AG04450 (cell line): ENCODE data around the gene PTAR1. TPM values are rescaled to one million over a fixed set of nuclear protein-coding genes. Genes with fewer than 3 reads are reported as not detected.
A peak's percentile ranks its signal among the peaks of the same experiment; 100 is the strongest.

Source experiments
- CTCF ChIA-PET: fragments of 300-600, 350-600 bp; formaldehyde crosslinking; extraction: SDS; loops from one replicate; lab custom pipeline; 2022; ENCODE audit warnings: antibody characterized with exemption, inconsistent platforms; lab: Charles Lee
- POLR2A ChIA-PET: fragments of 350-600 bp; formaldehyde crosslinking; extraction: SDS; loops from one replicate; lab custom pipeline; 2021; ENCODE audit warnings: antibody characterized with exemption, inconsistent platforms; lab: Yijun Ruan, JAX
- DNase-seq: peaks from one replicate; pipeline ENCODE4 v3.0.0-alpha.2; 2011; ENCODE audit warnings: low read depth, low spot score
- H3K27ac ChIP-seq: one replicate; pipeline ENCODE4 v1.5.1; 2012; ENCODE audit warnings: low read depth, low read length, control low read depth
- H3K27me3 ChIP-seq: one replicate; pipeline ENCODE4 v1.6.0; 2012; ENCODE audit warnings: low read length; ENCODE audit not compliant: control insufficient read depth, insufficient read depth
- H3K4me3 ChIP-seq: 2 replicates; pipeline ENCODE4 v1.5.1; 2011; ENCODE audit warnings: mild to moderate bottlenecking, low read depth, low read length, control low read depth
- H3K9me3 ChIP-seq: 2 replicates; pipeline ENCODE4 v1.5.1; 2012; ENCODE audit warnings: low read length; ENCODE audit not compliant: control insufficient read depth, insufficient read depth
- polyA plus RNA-seq: library from polyadenylated mRNA; depleted of rRNA; stranded (reverse); fragments of >200 nt; gene quantifications from 2 replicates; pipeline ENCODE4 v1.2.3, GENCODE V29; 2011
- TF ChIP-seq, protein P1 (sequence below): IDR thresholded peaks from 2 replicates; pipeline ENCODE4 v1.5.1; 2011; ENCODE audit warnings: low read depth, low read length, control low read depth, inconsistent platforms

Gene PTAR1
- polyA plus RNA-seq, 1 experiment = 23.9 TPM

GRCh38 chr9:69674112-69674685 is 85.6 kb downstream of the PTAR1 start:
- ChIA-PET POLR2A (no interaction called here), CTCF (interaction anchor here (0.8 to 2.7 kb wide), 16 partner anchors 11 to 557 kb away, joined by 3 to 26 read pairs (median 5); no protein-coding TSS in a partner anchor)
- no peak for DNase-seq
- no peaks in the 10 kb centered on the region for H3K27me3 ChIP-seq
- no peaks in the 10 kb centered on the region; the same call in 1 of the 2 replicates for H3K9me3 ChIP-seq
- no peak overlapping the region; the same call in 1 of the 2 replicates for H3K4me3 ChIP-seq
- H3K27ac ChIP-seq = no peak overlapping the region
- TF ChIP-seq, protein P1, sequence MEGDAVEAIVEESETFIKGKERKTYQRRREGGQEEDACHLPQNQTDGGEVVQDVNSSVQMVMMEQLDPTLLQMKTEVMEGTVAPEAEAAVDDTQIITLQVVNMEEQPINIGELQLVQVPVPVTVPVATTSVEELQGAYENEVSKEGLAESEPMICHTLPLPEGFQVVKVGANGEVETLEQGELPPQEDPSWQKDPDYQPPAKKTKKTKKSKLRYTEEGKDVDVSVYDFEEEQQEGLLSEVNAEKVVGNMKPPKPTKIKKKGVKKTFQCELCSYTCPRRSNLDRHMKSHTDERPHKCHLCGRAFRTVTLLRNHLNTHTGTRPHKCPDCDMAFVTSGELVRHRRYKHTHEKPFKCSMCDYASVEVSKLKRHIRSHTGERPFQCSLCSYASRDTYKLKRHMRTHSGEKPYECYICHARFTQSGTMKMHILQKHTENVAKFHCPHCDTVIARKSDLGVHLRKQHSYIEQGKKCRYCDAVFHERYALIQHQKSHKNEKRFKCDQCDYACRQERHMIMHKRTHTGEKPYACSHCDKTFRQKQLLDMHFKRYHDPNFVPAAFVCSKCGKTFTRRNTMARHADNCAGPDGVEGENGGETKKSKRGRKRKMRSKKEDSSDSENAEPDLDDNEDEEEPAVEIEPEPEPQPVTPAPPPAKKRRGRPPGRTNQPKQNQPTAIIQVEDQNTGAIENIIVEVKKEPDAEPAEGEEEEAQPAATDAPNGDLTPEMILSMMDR = 0 out of 2 replicates have a peak, but pooled peaks have one; percentile 13

GRCh38 chr9:69673311-69673640 is 86.5 kb downstream of the PTAR1 start:
- CTCF ChIA-PET = interaction anchor here (0.5 to 2.7 kb wide), 39 partner anchors 11 to 594 kb away, joined by 3 to 26 read pairs (median 4); no protein-coding TSS in a partner anchor
- Histone ChIP-seq H3K27ac (no peak overlapping the region), H3K9me3 (no peaks in the 10 kb centered on the region; the same call in 1 of the 2 replicates), H3K27me3 (no peaks in the 10 kb centered on the region), H3K4me3 (peak overlapping the region; percentile 82)
- TF ChIP-seq, protein P1 = no peak
- DNase-seq = no peak
- POLR2A ChIA-PET = interaction anchor here (2.8 kb wide), 1 partner anchor 87 kb away, joined by 13 read pairs; the partner anchor contains the start of gene PTAR1

GRCh38 chr9:69672596-69673310 is 87.1 kb downstream of the PTAR1 start:
- Histone ChIP-seq H3K4me3 (peak overlapping the region; percentile 82), H3K9me3 (no peaks in the 10 kb centered on the region; the same call in 1 of the 2 replicates), H3K27ac (no peak overlapping the region), H3K27me3 (no peaks in the 10 kb centered on the region)
- ChIA-PET POLR2A (interaction anchor here (0.6 to 2.8 kb wide), 4 partner anchors 12 to 282 kb away, joined by 3 to 13 read pairs (median 6); partner anchors contain the start of gene PTAR1), CTCF (interaction anchor here (0.5 to 2.7 kb wide), 52 partner anchors 10 to 594 kb away, joined by 3 to 26 read pairs (median 3); no protein-coding TSS in a partner anchor)
- TF ChIP-seq, protein P1 = peak; percentile 94
- peak; percentile 72 for DNase-seq

DNA sequence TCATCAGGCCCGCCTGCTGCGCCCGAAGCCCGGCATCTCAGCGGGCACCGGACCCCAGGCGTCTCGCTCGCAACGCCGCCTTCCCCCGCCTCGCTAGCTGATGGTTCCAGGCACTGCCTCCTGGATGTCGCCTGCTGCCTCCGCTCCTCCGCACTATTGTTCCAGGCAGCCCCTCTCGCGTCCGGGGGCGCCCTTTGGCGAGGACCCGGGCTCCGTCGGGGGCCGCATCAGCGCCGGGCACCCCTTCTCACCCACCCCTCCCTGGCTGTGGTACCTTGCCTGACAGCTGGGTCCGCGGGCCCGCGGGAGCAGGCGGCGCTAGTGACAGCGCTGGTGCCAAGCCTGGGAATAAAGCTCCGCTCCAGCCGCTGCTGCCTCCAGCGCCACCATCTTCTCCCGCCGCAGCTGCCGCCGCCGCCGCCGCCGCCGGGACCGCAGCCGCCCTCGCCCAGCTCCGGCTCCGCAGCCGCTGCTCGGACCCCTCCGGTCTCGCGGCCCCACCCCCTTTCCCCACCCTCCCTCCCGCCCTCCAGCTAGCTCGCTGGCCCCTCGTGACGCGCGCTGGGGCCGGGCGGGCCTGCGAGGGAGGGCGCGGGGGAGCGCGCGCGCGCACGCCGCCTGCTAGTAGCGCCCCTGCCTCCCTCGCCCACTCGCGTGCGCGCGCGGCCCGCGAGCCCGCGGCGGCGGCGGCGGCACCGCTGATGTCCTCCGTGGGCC is 87.8 kb downstream of the PTAR1 start, which contains the start of gene APBA1:
TSS of gene APBA1 (minus strand) at position 493 of the 717 bp plus-strand sequence.
- no peak within 1 kb of the TSS for H3K27ac ChIP-seq
- CTCF ChIA-PET = interaction anchor here (0.6 to 2.7 kb wide), 35 partner anchors 10 to 558 kb away, joined by 3 to 26 read pairs (median 4); no protein-coding TSS in a partner anchor

More for the DNA sequence above, 87.8 kb downstream of the PTAR1 start, which contains the start of gene APBA1:
- H3K27me3 ChIP-seq = no peaks in the 10 kb centered on the region
- peak within 1 kb of the TSS; percentile 82 for H3K4me3 ChIP-seq
- no peaks in the 10 kb centered on the region; the same call in 1 of the 2 replicates for H3K9me3 ChIP-seq
- TF ChIP-seq, protein P1 = no peak
- POLR2A ChIA-PET = interaction anchor here (0.6 to 2.8 kb wide), 4 partner anchors 11 to 281 kb away, joined by 3 to 13 read pairs (median 6); partner anchors contain the start of gene PTAR1
- no peak for DNase-seq
